Glomerular visceral epithelial cell (primary cell): ENCODE results near the gene CYGB.

Experiments
- DNase-seq: peaks from one replicate; pipeline ENCODE4 v3.0.0-alpha.2; 2016; ENCODE audit errors: extremely low spot score

CYGB gene

GRCh38 chr17:76481071-76481655 lies 56.3 kb downstream of the CYGB start:
- DNase-seq, result no peak

GRCh38 chr17:76480632-76481031 lies 56.9 kb downstream of the CYGB start:
- DNase-seq, result no peak

DNA sequence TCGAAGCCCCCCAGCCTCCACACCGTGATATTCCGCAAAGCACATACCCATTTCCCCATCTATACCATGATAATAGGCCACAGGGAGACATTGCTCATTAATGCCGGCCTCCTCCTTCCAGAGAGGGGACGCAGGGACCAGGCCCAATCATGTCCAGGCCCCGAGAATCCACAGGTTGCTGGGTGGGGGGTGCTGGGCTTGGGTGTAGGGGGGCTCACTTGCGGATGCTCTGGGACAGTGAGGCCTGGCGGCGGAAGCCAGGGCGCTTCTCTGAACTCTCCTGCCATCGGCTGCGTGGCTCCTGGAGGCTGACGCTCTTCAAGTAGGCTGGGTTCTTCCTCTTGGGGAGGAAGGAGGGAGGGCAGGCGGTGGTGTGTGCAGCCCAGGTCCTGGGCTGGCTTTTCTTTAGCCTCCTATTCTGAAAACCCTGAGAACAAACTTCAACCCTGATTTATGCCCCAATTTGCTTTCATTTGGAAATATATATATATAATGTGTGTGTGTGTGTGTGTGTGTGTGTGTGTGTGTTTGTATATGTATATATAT lies 57.9 kb downstream of the CYGB start:
- DNase-seq, result no peak

DNA sequence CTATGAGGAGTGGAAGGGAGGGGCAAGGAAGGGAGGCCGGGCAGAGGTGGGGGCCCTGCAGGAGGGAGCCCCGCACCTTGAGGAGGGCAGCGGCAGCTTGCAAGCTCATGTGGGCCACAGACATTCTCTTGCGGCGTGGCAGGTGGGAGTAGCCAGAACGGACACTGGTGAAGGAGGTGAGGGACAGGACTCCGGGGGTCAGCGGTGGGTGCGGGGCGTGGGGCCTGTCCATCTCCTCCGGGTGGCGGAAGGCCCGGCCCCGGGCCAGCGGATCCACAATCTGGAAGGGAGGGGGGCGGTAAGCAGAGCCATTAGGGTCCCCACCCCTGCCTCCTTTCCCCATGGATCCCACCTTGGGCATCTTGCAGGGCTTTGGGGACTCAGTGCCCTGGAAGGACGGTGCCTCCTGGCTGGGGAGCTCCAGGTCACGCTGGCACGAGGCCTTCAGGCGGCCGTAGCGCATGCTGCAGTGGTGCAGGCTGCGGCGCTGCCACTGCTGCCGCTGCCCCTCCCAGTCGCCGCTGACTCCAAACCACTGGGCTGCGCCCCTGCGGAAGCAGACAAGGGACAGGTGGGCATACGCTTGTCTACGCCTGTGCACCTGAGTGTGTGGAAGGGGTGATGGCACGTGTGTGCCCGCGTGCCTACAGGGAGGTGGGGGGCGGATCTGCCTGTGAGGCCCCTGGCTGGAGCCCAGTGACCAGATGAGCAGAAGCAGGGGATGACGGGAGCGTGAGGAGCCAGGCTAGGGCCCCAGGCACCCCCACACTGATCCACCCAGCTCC lies 58.6 kb downstream of the CYGB start:
- DNase-seq, result no peak

DNA sequence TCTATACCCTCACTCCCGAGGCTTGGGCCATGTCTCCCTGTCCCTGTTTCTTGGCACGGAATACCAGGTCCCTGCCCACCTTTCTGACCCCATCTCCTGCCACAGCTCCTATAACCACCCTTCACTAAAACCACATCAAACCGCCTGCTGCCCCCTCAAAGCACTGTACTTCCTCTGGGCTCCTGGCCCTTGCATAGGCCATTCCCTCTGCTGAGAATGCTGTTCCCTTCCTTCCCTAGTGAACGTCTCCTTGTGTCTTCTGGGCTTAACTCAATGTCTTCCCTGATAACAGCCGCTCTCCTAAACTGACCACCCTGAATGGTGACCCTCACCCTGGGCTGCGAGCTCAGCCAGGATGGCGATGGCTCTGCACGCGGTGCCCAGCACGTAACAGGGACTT lies 59.4 kb downstream of the CYGB start:
- DNase-seq, result no peak

DNA sequence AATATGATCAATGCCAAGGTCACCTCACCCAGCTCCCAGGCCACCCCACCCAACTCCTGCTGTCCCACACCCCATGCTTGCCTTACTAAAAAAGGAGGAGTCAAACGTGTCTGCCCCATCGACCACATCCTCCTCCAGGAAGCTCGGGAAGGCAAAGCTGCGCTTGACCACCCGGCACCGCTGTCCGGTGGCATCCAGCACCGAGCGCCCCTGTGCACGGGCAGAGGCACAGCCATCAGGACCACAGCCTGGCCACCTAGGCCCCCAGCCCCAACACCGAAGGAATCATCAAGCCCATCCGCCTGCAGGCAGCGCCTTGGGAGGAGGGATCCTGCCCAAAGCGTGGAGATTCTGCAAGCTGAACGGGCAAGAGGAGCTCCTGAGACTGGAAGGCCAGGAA lies 59.9 kb downstream of the CYGB start:
- DNase-seq, result no peak
